Measurements from ENCODE around the gene RAD51B.

Gene RAD51B

DNA sequence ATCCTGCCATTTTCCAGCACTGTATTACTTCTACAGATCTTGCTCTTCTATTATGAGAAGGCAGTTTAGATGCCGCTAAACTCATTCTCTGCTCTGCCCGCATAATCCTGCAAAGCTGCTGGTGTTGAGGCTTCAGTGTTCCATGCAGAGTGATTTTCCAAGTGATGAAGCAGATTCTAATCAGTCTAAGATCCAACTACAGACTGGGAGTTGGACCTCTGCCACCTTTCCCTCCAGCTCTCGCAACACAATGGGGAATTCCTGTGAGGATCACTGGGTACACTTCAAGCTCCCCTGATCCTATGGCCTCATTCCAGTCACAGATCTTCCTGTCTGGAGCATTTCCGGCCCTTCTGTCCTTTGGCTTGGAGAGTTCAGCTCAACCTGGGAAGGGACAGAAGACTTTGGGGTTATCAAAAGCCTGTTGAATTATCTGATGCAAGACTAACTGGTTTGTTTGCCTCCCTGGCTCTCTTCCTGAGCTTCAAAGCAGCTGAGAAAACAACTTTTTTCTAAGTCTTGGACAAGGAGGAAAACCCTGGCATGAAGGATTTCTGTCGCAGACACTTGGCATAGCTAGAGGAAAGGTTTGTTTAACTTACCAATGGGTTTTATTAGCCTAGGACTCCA, 639.4 kb downstream of the RAD51B start:
- DNase-seq = no peak

DNA sequence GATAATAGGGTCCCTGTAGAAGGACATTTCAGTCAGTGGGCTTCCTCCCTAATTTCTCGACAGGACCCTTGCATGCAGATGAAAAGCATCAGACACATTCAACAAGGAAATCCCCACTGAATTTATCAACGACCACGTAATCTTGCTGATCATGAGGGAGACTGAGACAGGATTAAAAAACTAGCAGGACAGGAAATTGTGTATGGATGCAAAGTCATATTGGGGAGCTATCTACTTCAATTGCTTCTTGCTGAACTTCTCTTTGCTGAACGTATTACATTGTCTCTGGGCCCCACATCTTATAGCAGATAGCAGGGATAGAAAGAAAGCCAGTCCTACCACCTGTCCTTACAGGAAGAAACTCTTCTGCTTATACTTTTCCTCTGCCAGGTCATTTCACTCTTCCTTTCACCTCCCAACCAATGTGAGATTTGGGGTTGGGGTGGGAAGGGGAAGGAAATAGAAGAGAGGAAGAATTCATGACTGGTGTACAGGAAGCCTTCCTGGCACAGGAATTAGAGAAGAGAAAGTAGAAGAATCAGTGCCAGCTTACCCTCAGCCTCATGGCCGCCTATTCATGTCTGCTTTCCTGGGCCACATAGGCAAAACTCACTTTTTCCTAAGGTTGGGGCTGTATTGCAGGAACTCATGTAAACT, 640.0 kb downstream of the RAD51B start:
- no peak for DNase-seq

- DNase-seq = no peak
Observed at GRCh38 chr14:68460541-68460940, 641.0 kb downstream of the RAD51B start.

GRCh38 chr14:68461086-68461485, 641.5 kb downstream of the RAD51B start:
- DNase-seq = no peak

- DNase-seq = no peak
Observed at GRCh38 chr14:68462683-68463082, 643.1 kb downstream of the RAD51B start.

GRCh38 chr14:68463299-68463698, 643.7 kb downstream of the RAD51B start:
- no peak for DNase-seq

GRCh38 chr14:68463705-68464374, 644.3 kb downstream of the RAD51B start:
- DNase-seq = no peak

DNA sequence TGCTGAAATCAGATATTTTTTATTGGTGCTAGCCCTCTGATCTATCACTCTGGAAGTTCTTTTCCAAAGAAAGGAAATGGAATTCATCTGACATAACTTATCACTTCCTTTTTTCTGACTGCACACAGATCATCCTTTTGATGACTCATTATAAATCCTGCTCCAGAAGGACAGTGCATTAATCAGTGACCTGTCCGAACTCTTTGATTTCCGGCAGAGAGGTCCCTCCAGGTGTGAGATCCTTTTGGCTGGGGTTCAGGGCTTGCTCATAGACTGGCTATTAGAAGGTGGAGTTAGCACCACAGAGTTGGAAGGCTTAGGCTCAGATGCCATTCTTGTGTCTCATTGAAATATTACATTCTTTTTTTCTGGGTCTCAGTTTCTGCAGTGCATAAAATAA, 645.1 kb downstream of the RAD51B start:
- no peak for DNase-seq

DNA sequence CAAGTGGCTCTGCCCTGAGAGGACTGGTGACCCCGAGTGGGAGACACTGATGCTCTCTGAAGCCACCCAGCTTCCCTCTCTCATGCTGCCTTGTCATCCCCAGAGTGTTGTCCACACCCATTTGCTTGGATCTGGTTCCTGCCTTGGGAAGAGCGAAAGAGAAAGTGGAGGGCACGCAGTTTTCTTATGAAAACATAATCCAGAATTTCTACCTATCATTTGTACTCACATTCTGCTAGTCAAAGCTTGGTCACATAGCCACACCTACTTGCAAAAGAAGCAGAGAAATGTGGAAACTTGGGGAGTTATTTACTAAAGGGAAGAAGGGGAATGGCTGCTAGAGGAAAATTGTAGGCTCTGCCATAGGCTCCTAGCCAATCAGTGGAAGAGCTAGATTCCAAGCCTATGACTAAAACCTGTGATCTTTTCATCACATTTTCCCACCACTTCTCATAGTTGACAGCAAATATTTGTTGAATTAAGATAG, 647.0 kb downstream of the RAD51B start:
- no peak for DNase-seq

GRCh38 chr14:68467425-68467824, 647.8 kb downstream of the RAD51B start:
- DNase-seq = no peak

DNA sequence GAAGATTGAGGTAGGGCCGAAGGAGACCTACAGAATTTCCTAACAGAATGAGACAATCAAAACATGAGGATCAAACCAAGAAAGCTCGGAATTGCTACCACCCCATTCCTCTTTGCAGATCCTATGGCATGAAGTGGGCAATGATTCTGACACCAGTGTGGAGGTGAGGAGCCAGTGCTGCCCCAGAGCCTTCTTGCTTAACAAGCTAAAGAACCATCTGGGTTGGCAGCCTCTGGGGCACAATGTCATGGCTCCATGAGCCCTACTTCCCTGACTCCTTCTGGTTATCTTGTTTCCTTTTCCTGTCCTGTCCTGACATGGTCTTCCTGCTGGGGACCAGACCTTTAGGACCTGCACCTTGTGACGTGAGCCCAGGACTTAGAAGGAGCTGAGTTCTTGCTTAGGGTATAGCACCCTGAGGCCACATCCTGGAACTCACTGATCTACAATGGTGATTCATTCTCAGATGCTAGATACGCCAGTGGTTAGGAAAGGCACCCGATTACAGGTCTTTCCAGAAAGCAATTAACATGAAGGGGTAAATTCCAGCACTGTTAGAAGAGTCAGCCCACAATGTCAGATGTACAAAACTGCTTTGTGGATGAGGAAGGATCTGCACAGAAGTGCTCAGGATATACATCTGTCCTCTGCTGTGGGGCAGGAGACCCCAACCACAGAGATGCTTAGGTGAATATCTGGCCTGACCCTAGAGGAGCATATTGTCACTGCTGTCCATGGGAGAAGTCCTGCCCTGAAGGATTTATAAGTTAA, 649.0 kb downstream of the RAD51B start:
- no peak for DNase-seq

GRCh38 chr14:68469208-68469713, 649.7 kb downstream of the RAD51B start:
- no peak for DNase-seq

GRCh38 chr14:68470361-68470760, 650.8 kb downstream of the RAD51B start:
- no peak for DNase-seq

DNA sequence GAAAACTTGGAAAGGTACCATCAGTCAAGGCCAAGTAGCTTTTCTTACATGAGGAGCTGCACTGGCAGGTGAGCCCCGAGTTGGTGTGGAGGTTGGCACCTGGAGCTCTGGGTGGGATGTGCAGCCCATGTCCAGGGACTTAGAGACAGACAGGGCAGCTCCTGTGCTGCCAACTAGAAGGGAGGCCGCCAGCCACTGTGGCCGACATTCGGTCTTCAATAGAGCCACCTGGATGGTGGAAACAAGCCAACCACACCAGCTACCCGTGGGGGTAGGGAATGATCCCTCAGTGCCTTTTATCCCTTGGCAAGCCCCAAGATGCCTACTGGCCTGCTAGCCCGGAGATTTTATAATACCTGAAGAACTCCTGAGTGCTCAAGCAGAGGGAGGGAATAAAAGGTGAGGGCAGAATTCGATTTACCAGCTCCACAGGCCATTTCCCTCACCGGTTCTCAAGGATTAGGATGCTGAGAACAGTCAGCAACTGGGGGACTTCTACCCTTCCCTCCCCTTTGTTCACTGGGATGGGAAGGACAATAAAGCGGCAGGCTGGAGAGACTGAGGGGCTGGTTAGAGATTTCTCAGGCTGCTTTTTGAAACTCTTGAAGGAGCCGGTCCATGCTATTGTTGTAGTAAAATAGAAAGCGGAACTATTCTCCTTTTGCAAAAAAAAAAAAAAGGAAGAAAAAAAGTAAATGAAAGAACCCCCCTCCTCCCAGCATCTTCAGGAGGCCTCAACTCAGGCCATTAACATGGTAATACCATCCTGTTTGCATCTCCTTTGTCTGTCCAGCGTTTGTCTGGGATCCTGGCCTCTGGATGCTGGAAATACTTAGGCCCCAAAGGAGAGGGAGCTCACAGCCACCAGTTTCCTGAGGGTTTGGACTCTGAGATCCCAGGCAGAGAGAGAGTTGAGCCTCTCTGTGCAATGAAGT, 651.7 kb downstream of the RAD51B start:
- no peak for DNase-seq

DNA sequence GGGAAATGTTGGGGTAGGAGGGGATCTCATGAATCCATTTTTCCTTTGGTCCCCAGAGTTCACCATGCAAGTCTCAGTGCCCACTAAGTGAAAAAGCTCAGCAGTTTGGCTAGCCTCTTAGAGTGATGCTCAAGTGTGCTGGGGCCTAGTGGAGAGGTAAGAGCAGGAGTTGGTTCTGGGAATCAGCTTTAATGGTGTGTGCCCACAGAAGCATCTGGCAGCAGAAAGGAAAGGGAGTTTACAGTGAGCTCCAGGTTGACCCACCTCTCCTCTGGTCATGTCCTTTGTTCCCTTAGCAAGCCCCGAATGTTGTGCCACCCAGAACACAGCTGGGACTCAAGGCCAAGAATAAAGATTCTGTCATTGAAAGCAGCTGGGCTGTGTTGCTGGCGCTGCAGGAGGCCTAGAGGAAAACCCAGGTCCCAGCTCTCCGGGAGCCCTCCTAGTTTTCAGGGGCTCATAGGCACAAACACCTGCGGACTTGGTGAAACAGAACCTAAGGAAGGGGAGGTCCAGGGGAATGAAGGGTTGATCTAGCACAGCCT, 652.5 kb downstream of the RAD51B start:
- no peak for DNase-seq

DNA sequence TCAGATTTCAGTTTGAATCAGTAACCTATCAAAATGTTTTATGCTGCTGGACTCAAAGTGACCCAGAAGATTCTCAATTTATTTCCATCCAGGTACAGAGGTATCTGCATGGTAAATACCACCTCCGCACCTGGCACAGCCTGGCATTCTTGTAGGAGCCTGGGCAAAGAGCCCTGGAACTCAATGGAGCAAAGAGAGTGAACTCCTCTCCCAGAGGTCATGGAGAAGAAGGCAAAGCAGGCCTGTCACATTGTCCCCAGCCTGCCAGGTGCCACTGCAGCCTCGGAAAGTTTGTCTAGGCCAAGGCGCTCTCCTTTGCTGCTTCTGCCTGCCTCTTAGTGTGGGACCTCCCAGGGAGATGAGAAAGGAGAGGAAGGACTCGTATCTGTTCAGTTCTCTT, 653.5 kb downstream of the RAD51B start:
- no peak for DNase-seq

DNA sequence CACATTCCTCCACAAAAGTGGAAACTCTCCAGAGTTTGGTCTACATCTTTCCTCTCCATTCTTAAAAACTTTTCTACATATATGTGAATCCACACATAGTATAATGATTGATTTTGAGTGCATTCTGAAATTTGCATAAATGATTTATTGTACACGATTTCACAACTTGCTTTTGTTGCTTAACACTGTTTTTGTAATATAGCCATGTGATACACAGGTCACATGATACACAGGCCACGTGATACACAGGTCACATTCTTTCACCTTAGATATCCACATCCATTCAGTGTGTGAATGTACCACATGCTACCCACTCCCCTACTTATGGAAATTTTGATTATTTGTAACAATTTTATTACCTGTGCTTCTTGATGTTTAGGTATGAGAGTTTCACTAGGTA, 654.2 kb downstream of the RAD51B start:
- no peak for DNase-seq

DNA sequence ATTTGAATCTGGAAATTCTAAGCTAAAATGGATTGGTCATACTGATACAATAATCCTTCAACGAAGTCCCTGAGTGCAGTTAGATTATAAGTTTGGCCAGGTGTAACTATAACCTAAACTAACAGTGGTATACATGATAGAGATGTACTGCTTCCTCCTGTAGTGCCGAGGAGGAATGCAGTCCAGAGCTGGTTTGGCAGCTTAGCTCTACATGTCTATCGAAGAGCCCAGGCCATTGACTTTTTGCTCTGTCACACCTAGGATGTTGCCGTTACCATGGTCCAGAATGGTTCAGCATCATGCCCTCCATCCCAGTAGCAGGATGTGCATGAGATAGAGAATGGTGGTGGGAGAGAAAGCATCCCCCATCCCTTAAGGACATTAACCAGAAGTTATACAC, 655.2 kb downstream of the RAD51B start:
- DNase-seq = no peak

GRCh38 chr14:68475802-68476201, 656.2 kb downstream of the RAD51B start:
- DNase-seq = no peak

- no peak for DNase-seq
Observed at GRCh38 chr14:68476212-68477109, 656.9 kb downstream of the RAD51B start.

DNA sequence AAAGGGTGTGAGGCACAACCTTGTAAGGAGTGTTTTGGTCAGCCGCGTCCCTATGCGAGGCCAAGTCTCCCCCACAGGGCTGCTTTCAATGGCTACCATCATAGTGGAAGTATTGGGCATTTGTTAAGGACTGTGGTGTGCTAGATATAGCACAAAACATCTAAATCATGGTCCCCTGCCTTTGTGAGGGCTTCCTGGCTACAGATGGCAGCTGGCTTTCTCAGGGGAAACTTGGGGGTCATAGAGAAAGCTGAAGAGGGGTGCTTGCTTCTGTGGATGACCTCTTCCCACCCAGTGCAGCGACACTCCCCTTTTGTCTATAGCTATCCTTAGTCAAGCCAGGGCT, 657.5 kb downstream of the RAD51B start:
- no peak for DNase-seq
